ENCODE data around the gene ANGPTL4.

Gene ANGPTL4

DNA sequence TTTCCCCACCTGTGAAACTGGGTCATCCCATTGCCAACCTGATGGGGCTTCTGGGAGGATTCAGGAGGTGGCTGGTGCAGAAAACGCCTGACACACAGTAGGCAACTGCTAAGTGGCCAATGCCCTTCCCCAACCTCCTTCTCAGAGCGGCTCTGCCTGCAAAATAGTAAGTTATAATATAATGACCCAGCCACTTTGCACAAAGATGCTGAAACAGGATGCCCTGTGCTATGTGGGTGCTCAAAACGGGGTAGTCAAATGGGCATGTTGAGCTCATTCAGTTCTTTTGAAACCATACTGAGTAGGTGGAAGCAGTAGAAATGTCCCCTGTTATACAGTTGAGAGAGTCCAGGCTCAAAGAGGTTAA is 49.7 kb downstream of the ANGPTL4 start:
- no peak for DNase-seq (ENCODE audit: low spot score)

DNA sequence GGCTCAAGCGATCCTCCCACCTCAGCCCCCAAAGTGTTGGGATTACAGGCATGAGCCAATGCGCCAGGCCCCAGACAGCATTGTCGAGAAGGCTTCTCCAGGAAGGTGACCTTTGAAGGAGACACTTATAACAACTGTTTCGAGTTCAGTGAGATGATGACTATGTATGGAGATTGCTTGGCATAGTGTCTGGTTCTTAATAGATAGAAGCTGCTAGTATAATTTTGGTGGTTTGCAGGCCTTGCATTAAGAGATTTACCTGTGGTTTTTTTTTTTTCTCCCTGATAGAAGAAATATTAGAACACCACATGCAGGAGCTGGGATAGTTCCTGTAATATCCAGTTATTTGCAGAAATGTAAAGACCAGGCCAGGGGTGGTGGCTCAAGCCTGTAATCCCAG is 52.8 kb downstream of the ANGPTL4 start:
- DNase-seq (ENCODE audit: low spot score): no peak

DNA sequence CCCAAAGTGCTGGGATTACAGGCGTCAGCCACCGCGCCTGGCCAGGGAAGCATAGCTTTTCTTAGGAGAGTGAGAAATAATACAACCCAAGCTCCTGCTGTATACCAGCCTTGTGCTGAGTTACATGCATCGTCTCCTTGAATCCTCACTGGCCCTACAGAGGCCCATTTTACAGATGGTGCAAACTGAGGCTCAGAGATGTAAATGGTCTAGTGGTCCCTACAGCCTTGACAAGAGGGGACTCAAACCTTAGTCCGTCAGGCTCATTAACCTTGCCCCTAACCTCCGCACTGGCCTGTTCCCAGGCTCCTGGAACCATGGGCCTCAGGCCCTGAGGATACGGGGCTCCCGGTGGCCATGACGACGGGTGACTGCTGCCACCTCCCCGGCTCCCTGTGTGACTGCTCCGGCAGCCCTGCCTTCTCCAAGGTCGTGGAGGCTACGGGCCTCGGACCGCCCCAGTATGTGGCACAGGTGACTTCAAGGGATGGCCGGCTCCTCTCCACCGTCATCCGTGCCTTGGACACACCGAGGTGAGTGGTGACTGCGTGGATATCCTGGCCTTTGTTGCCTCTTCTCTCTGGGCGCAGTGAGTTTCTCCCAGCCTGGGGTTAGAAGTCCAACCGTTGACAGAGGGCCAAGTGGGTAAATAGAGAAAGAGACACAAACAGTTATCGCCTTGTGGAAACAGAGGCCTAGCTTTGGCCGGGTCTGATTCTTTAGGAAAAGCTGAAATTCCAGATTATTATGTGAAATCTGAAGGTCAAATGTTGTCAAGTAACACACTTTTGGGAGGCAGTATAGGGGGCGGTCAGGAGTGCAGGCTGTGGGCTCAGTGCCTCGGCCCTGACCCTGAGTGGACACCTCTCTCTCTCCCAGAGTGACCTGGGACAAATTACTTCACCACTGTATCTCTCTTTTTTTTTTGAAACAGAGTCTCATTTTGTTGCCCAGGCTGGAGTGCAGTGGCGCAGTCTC is 57.8 kb downstream of the ANGPTL4 start:
- DNase-seq (ENCODE audit: low spot score): no peak

DNA sequence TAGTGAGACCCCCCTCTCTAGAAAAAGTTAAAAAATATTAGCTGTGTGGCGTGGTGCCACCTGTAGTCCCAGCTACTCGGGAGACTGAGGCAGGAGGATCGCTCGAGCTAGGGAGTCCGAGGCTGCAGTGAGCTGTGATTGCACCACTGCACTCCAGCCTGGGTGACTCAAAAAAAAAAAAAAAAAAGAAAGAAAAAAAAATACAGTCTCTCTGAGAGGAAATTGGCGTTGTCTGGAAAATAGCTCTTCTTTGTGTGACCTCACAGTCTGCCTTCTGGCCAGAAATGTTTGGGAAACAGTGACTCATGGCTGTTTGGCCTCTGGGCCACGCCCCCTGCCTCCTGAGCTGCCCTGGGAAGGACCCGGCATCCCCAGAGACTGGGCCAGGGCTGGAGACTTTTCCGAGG is 59.9 kb downstream of the ANGPTL4 start:
- peak; percentile 85 for DNase-seq (ENCODE audit: low spot score)
